Astrocyte (in vitro differentiated cells and primary cell): ENCODE data around the gene BCL2L14. TPM values are rescaled to one million over a fixed set of nuclear protein-coding genes. Genes with fewer than 3 reads are reported as not detected.

Experiments used
- DNase-seq: peaks from one replicate; pipeline ENCODE4 v3.0.0-alpha.2; 2010; ENCODE audit warnings: low read depth
- FAIRE-seq: peaks from 2 replicates; lab custom pipeline; 2011; peaks lifted over from hg19 to GRCh38; lab: Jason Lieb, UNC
- H2AFZ ChIP-seq: 2 replicates; pipeline ENCODE4 v1.6.0; 2012; ENCODE audit warnings: low read depth, low read length, inconsistent platforms
- H3K27ac ChIP-seq: 2 replicates; pipeline ENCODE4 v1.5.1; 2011; ENCODE audit warnings: low read depth, low read length, inconsistent platforms
- H3K27me3 ChIP-seq: 2 replicates; pipeline ENCODE4 v1.6.0; 2011; ENCODE audit warnings: low read length, inconsistent platforms; ENCODE audit not compliant: insufficient read depth
- H3K36me3 ChIP-seq: 2 replicates; pipeline ENCODE4 v1.5.1; 2011; ENCODE audit warnings: low read length, inconsistent platforms; ENCODE audit not compliant: insufficient read depth
- H3K4me1 ChIP-seq: 2 replicates; pipeline ENCODE4 v1.5.1; 2011; ENCODE audit warnings: low read length, inconsistent platforms; ENCODE audit not compliant: insufficient read depth
- H3K4me2 ChIP-seq: 2 replicates; pipeline ENCODE4 v1.6.0; 2012; ENCODE audit warnings: low read length, inconsistent platforms
- H3K4me3 ChIP-seq: 2 replicates; pipeline ENCODE4 v1.5.1; 2011; ENCODE audit warnings: low read depth, mild to moderate bottlenecking, low read length, inconsistent platforms; ENCODE audit not compliant: insufficient read depth
- H3K79me2 ChIP-seq: 2 replicates; pipeline ENCODE4 v1.6.0; 2012; ENCODE audit warnings: mild to moderate bottlenecking, low read length, inconsistent platforms; ENCODE audit not compliant: insufficient read depth
- H3K9ac ChIP-seq: 2 replicates; pipeline ENCODE4 v1.6.0; 2012; ENCODE audit warnings: mild to moderate bottlenecking, low read length, inconsistent platforms
- H3K9me3 ChIP-seq: 2 replicates; pipeline ENCODE4 v1.5.1; 2012; ENCODE audit warnings: low read depth, mild to moderate bottlenecking, low read length, inconsistent platforms; ENCODE audit not compliant: insufficient read depth
- H4K20me1 ChIP-seq: 2 replicates; pipeline ENCODE4 v1.6.0; 2012; ENCODE audit warnings: low read length, inconsistent platforms; ENCODE audit not compliant: insufficient read depth
- H3K27ac Mint-ChIP-seq: one replicate; pipeline ENCODE4 v1.8.0; 2021; ENCODE audit warnings: mild to moderate bottlenecking, mixed read lengths; ENCODE audit not compliant: unreplicated experiment
- H3K27me3 Mint-ChIP-seq: one replicate; pipeline ENCODE4 v1.8.0; 2021; ENCODE audit warnings: low read depth, mixed read lengths; ENCODE audit not compliant: unreplicated experiment
- H3K36me3 Mint-ChIP-seq: one replicate; pipeline ENCODE4 v1.8.0; 2021; ENCODE audit warnings: low read depth, mixed read lengths; ENCODE audit not compliant: unreplicated experiment
- H3K4me1 Mint-ChIP-seq: one replicate; pipeline ENCODE4 v1.8.0; 2021; ENCODE audit warnings: low read depth, mixed read lengths; ENCODE audit not compliant: unreplicated experiment
- H3K4me3 Mint-ChIP-seq: one replicate; pipeline ENCODE4 v1.8.0; 2021; ENCODE audit warnings: mild to moderate bottlenecking, moderate library complexity, mixed read lengths; ENCODE audit not compliant: unreplicated experiment
- H3K9me3 Mint-ChIP-seq: one replicate; pipeline ENCODE4 v1.8.0; 2021; ENCODE audit warnings: mild to moderate bottlenecking, mixed read lengths; ENCODE audit not compliant: unreplicated experiment
- CTCF ChIP-seq: IDR thresholded peaks from 2 replicates; pipeline ENCODE4 v1.5.1; 2011; ENCODE audit warnings: low read depth, mild to moderate bottlenecking, inconsistent platforms, low read length, moderate library complexity; ENCODE audit not compliant: insufficient read depth
- EZH2 ChIP-seq: IDR thresholded peaks from 2 replicates; pipeline ENCODE4 v1.6.1; 2012; ENCODE audit warnings: mild to moderate bottlenecking, low read length, inconsistent platforms; ENCODE audit not compliant: insufficient read depth
- total RNA-seq: library from RNA; stranded (reverse); gene quantifications from 2 replicates; pipeline ENCODE4 v1.2.1, GENCODE V29; 2021

BCL2L14 gene
- total RNA-seq, 1 donor from 2014 or later = not detected

GRCh38 chr12:12023456-12023855 is 47.3 kb upstream of the BCL2L14 start:
- Histone ChIP-seq H3K27ac (no peak overlapping the region), H3K79me2 (no peaks in the 10 kb centered on the region), H2AFZ (no peak overlapping the region), H3K4me1 (peaks cover 5% of the 10 kb centered on the region), H3K4me2 (no peak overlapping the region), H3K9ac (no peak overlapping the region), H4K20me1 (no peaks in the 10 kb centered on the region), H3K27me3 (no peaks in the 10 kb centered on the region), H3K4me3 (no peak overlapping the region), H3K36me3 (no peaks in the 10 kb centered on the region), H3K9me3 (no peaks in the 10 kb centered on the region)
- Mint-ChIP-seq H3K4me3 (no peak overlapping the region), H3K4me1 (no peaks in the 10 kb centered on the region), H3K27me3 (peaks cover 20% of the 10 kb centered on the region), H3K27ac (no peak overlapping the region), H3K9me3 (peaks cover 5% of the 10 kb centered on the region), H3K36me3 (no peaks in the 10 kb centered on the region)
- TF ChIP-seq CTCF (no peak), EZH2 (no peak)
- no peak for DNase-seq
- no peak for FAIRE-seq

- H3K27ac Mint-ChIP-seq = no peak overlapping the region
- H4K20me1 ChIP-seq = no peaks in the 10 kb centered on the region
- no peaks in the 10 kb centered on the region for H3K79me2 ChIP-seq
- no peak overlapping the region for H3K27ac ChIP-seq
- no peaks in the 10 kb centered on the region for H3K4me1 ChIP-seq
- no peak overlapping the region for H3K4me2 ChIP-seq
- no peaks in the 10 kb centered on the region for H3K9me3 ChIP-seq
- no peak overlapping the region for H3K9ac ChIP-seq
- no peaks in the 10 kb centered on the region for H3K36me3 Mint-ChIP-seq
- peaks cover 20% of the 10 kb centered on the region for H3K27me3 Mint-ChIP-seq
- no peak overlapping the region for H3K4me3 Mint-ChIP-seq
- no peaks in the 10 kb centered on the region for H3K36me3 ChIP-seq
- FAIRE-seq (no peak), DNase-seq (no peak)
- no peak overlapping the region for H2AFZ ChIP-seq
- H3K9me3 Mint-ChIP-seq = peaks cover 5% of the 10 kb centered on the region
- no peak overlapping the region for H3K4me3 ChIP-seq
- TF ChIP-seq EZH2 = no peak
- no peak for TF ChIP-seq CTCF
- H3K27me3 ChIP-seq = no peaks in the 10 kb centered on the region
- no peaks in the 10 kb centered on the region for H3K4me1 Mint-ChIP-seq
Measured at GRCh38 chr12:12024911-12025682, 45.6 kb upstream of the BCL2L14 start.

- no peak for TF ChIP-seq CTCF
- no peak for TF ChIP-seq EZH2
- Histone ChIP-seq H3K27ac (no peak overlapping the region), H3K79me2 (no peaks in the 10 kb centered on the region), H3K4me3 (no peak overlapping the region), H3K9me3 (no peaks in the 10 kb centered on the region), H3K4me1 (no peaks in the 10 kb centered on the region), H3K9ac (no peak overlapping the region), H4K20me1 (no peaks in the 10 kb centered on the region), H3K36me3 (no peaks in the 10 kb centered on the region), H2AFZ (no peak overlapping the region), H3K27me3 (no peaks in the 10 kb centered on the region), H3K4me2 (no peak overlapping the region)
- H3K4me3 Mint-ChIP-seq = no peak overlapping the region
- no peaks in the 10 kb centered on the region for H3K36me3 Mint-ChIP-seq
- peaks cover 5% of the 10 kb centered on the region for H3K9me3 Mint-ChIP-seq
- H3K27ac Mint-ChIP-seq = no peak overlapping the region
- FAIRE-seq (no peak), DNase-seq (no peak)
- H3K4me1 Mint-ChIP-seq = no peaks in the 10 kb centered on the region
- peaks cover 20% of the 10 kb centered on the region for H3K27me3 Mint-ChIP-seq
Measured at GRCh38 chr12:12025799-12026386, 44.8 kb upstream of the BCL2L14 start.
